SK-N-SH (cell line): Measurements from ENCODE around the gene USP47. TPM values are rescaled to one million over a fixed set of nuclear protein-coding genes. Genes with fewer than 3 reads are reported as not detected.
A peak's percentile ranks its signal among the peaks of the same experiment; 100 is the strongest.

Source experiments
- CHD2 ChIP-seq: fragments of 150-350 bp; IDR thresholded peaks from 2 replicates; pipeline ENCODE4 v1.6.1; 2018; ENCODE audit warnings: low read length; ENCODE audit not compliant: partially characterized antibody
- EP300 ChIP-seq, 2 experiments: IDR thresholded peaks; 2 replicates each; pipeline versions ENCODE4 v1.4.0 to v1.6.1; 2012; ENCODE audit warnings: borderline replicate concordance in 1 of 2, low read depth in 1 of 2, low read length in 1 of 2
- EZH2phosphoT487 ChIP-seq: fragments of 200-600 bp; sonication (generic); IDR thresholded peaks from 2 replicates; pipeline ENCODE4 v1.6.1; 2017; ENCODE audit warnings: low read depth, mixed run types, mild to moderate bottlenecking, antibody characterized with exemption, moderate library complexity, borderline replicate concordance
- FOSL2 ChIP-seq: IDR thresholded peaks from 2 replicates; pipeline ENCODE4 v1.4.0; 2012; ENCODE audit warnings: low read depth, mild to moderate bottlenecking, moderate library complexity, borderline replicate concordance
- FOXJ3 ChIP-seq: sonication (generic); formaldehyde crosslinking; IDR thresholded peaks from 2 replicates; pipeline ENCODE4 v1.5.1; 2020; ENCODE audit warnings: mild to moderate bottlenecking, missing genetic modification reagents
- FOXM1 ChIP-seq: IDR thresholded peaks from 2 replicates; pipeline ENCODE4 v1.4.0; 2012; ENCODE audit warnings: low read depth, mild to moderate bottlenecking
- GABPA ChIP-seq: IDR thresholded peaks from 2 replicates; pipeline ENCODE4 v1.4.0; 2012; ENCODE audit warnings: low read depth, mild to moderate bottlenecking
- GATA2 ChIP-seq: sonication (generic); formaldehyde crosslinking; IDR thresholded peaks from 2 replicates; pipeline ENCODE4 v1.5.0; 2020; ENCODE audit warnings: mild to moderate bottlenecking, missing genetic modification reagents
- JUND ChIP-seq: IDR thresholded peaks from 2 replicates; pipeline ENCODE4 v1.4.0; 2012
- MEF2A ChIP-seq: IDR thresholded peaks from 2 replicates; pipeline ENCODE4 v1.4.0; 2012; ENCODE audit warnings: low read depth, borderline replicate concordance
- MXI1 ChIP-seq: IDR thresholded peaks from 2 replicates; pipeline ENCODE4 v1.6.1; 2012; ENCODE audit warnings: mild to moderate bottlenecking, low read depth, low read length, improper control_type of control experiment
- NFIC ChIP-seq: IDR thresholded peaks from 2 replicates; pipeline ENCODE4 v1.4.0; 2012; ENCODE audit warnings: borderline replicate concordance
- NRF1 ChIP-seq: IDR thresholded peaks from 2 replicates; pipeline ENCODE4 v1.6.1; 2012; ENCODE audit warnings: low read depth, mild to moderate bottlenecking, low read length
- POLR2AphosphoS5 ChIP-seq: IDR thresholded peaks from 2 replicates; pipeline ENCODE4 v1.6.1; 2012; ENCODE audit warnings: low read depth, low read length
- RCOR1 ChIP-seq: fragments of 150-350 bp; IDR thresholded peaks from 2 replicates; pipeline ENCODE4 v1.6.1; 2017; ENCODE audit warnings: antibody characterized with exemption, low read length
- RXRA ChIP-seq: IDR thresholded peaks from 2 replicates; pipeline ENCODE4 v1.4.0; 2012; ENCODE audit warnings: low read depth, mild to moderate bottlenecking, borderline replicate concordance
- SIN3A ChIP-seq: IDR thresholded peaks from 2 replicates; pipeline ENCODE4 v1.6.1; 2012; ENCODE audit warnings: low read depth, mild to moderate bottlenecking, low read length, moderate library complexity, borderline replicate concordance
- TCF12 ChIP-seq: IDR thresholded peaks from 2 replicates; pipeline ENCODE4 v1.4.0; 2012
- TEAD4 ChIP-seq: IDR thresholded peaks from 2 replicates; pipeline ENCODE4 v1.4.0; 2012; ENCODE audit warnings: mild to moderate bottlenecking, borderline replicate concordance; ENCODE audit not compliant: insufficient read depth
- YY1 ChIP-seq: IDR thresholded peaks from 2 replicates; pipeline ENCODE4 v1.4.0; 2012; ENCODE audit warnings: low read depth, mild to moderate bottlenecking
- polyA plus RNA-seq, 3 experiments: library from polyadenylated mRNA; depleted of rRNA; stranded (reverse); fragments of >200 nt; gene quantifications; 2 replicates each; pipeline ENCODE4 v1.2.3, GENCODE V29; 2012
- TF ChIP-seq, protein P1 (sequence below): IDR thresholded peaks from 2 replicates; pipeline ENCODE4 v1.4.0; 2012; ENCODE audit warnings: low read depth, borderline replicate concordance
- TF ChIP-seq, protein P2 (sequence below): IDR thresholded peaks from 2 replicates; pipeline ENCODE4; 2012
- TF ChIP-seq, protein P3 (sequence below): fragments of 150-350 bp; IDR thresholded peaks from 2 replicates; pipeline ENCODE4 v1.6.1; 2017; ENCODE audit warnings: antibody characterized with exemption, low read length, low read depth, borderline replicate concordance
- TF ChIP-seq, protein P4 (sequence below): fragments of 150-350 bp; IDR thresholded peaks from 2 replicates; pipeline ENCODE4 v1.6.1; 2016; ENCODE audit warnings: mild to moderate bottlenecking, low read depth, low read length
- TF ChIP-seq, protein P5 (sequence below): IDR thresholded peaks from 2 replicates; pipeline ENCODE4 v1.4.0; 2012; ENCODE audit warnings: low read depth

The USP47 gene
- polyA plus RNA-seq, 1 of the 3 experiments (the other 2 are of a cell fraction) = 10.3 TPM

DNA sequence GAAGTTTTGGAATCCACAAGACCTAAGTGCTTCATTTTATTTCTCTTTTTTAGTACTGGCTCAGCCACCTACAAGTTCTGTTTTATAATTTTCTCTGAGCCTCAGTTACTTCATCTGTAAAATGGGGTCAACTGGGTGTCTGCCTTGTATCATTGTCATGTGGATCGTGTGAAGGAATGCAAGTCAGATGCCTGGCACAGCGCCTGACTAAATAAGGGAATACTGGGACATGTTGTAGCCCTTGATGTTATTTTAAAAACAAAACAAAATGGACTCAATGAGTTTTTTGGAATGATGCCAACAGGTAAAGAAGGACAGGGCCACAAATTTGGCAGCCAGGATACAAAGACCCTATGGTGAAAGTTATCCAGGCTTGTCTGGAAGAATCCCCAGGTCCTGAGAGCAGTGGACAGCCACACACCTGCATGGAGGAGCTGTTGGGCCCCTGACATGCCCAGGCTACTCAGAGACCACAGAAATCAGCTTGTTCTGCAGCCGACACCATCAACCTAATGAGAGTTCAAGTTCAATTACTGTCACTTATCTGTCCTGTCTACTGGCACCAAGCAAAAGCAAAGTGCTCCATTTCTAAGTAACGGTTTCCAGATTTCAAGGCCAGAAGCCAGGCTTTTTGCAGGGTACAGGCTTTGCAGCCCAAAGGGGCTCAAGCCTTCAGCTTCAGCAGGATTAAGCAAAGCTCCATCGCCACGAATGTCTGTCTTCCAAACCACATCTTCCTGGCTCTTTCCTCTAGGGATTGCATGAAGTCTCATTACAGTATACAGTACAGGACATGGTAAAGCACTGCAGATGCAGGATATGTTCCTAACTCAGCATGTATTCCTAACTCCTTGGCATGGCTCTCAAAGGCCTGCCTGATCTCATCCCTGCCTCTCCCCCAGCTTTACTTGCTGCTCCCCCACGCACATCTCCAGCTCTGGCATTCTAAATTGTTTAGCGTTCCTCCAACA lies 148.3 kb downstream of the USP47 start (continued):
- TF ChIP-seq, protein P1, sequence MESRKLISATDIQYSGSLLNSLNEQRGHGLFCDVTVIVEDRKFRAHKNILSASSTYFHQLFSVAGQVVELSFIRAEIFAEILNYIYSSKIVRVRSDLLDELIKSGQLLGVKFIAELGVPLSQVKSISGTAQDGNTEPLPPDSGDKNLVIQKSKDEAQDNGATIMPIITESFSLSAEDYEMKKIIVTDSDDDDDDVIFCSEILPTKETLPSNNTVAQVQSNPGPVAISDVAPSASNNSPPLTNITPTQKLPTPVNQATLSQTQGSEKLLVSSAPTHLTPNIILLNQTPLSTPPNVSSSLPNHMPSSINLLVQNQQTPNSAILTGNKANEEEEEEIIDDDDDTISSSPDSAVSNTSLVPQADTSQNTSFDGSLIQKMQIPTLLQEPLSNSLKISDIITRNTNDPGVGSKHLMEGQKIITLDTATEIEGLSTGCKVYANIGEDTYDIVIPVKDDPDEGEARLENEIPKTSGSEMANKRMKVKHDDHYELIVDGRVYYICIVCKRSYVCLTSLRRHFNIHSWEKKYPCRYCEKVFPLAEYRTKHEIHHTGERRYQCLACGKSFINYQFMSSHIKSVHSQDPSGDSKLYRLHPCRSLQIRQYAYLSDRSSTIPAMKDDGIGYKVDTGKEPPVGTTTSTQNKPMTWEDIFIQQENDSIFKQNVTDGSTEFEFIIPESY = no peak
- TF ChIP-seq MXI1 = no peak
- TF ChIP-seq TEAD4 = no peak
- peak; percentile 57 for TF ChIP-seq TCF12
- no peak for TF ChIP-seq RXRA
- peak; percentile 74; the same call in 1 of the 2 replicates for TF ChIP-seq FOXJ3 (CRISPR knock-in tag)
- TF ChIP-seq, protein P2, sequence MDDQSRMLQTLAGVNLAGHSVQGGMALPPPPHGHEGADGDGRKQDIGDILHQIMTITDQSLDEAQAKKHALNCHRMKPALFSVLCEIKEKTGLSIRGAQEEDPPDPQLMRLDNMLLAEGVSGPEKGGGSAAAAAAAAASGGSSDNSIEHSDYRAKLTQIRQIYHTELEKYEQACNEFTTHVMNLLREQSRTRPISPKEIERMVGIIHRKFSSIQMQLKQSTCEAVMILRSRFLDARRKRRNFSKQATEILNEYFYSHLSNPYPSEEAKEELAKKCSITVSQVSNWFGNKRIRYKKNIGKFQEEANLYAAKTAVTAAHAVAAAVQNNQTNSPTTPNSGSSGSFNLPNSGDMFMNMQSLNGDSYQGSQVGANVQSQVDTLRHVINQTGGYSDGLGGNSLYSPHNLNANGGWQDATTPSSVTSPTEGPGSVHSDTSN = peak; percentile 69
- TF ChIP-seq RCOR1 = peak; percentile 51; the same call in 1 of the 2 replicates
- TF ChIP-seq CHD2 = peak; percentile 45
- peak in 1 of 2 experiments; percentile 77; a peak in 2 of 4 replicates for TF ChIP-seq EP300 (IDR thresholded peaks at IDR 0.05; ENCODE audit: borderline replicate concordance in 1 of 2, low read depth in 1 of 2, low read length in 1 of 2)
- no peak for TF ChIP-seq JUND
- no peak for TF ChIP-seq NRF1
- TF ChIP-seq FOSL2 = no peak
- 0 out of 2 replicates have a peak, but pooled peaks have one; percentile 3 for TF ChIP-seq POLR2AphosphoS5
- TF ChIP-seq GATA2 (CRISPR knock-in tag) = peak; percentile 14; the same call in 1 of the 2 replicates
- TF ChIP-seq, protein P3, sequence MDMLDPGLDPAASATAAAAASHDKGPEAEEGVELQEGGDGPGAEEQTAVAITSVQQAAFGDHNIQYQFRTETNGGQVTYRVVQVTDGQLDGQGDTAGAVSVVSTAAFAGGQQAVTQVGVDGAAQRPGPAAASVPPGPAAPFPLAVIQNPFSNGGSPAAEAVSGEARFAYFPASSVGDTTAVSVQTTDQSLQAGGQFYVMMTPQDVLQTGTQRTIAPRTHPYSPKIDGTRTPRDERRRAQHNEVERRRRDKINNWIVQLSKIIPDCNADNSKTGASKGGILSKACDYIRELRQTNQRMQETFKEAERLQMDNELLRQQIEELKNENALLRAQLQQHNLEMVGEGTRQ = no peak
- no peak for TF ChIP-seq GABPA
- no peak for TF ChIP-seq SIN3A
- TF ChIP-seq YY1 = no peak
- TF ChIP-seq MEF2A = no peak
- TF ChIP-seq, protein P4, sequence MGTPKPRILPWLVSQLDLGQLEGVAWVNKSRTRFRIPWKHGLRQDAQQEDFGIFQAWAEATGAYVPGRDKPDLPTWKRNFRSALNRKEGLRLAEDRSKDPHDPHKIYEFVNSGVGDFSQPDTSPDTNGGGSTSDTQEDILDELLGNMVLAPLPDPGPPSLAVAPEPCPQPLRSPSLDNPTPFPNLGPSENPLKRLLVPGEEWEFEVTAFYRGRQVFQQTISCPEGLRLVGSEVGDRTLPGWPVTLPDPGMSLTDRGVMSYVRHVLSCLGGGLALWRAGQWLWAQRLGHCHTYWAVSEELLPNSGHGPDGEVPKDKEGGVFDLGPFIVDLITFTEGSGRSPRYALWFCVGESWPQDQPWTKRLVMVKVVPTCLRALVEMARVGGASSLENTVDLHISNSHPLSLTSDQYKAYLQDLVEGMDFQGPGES = no peak
- TF ChIP-seq NFIC = peak; percentile 42
- TF ChIP-seq, protein P5, sequence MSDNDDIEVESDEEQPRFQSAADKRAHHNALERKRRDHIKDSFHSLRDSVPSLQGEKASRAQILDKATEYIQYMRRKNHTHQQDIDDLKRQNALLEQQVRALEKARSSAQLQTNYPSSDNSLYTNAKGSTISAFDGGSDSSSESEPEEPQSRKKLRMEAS = no peak
- no peak for TF ChIP-seq FOXM1
- TF ChIP-seq EZH2phosphoT487 = no peak
